KMS-11 (cell line): ENCODE results near the gene RTEL1.

Experiments
- H2AFZ ChIP-seq: fragments of 200-600 bp; sonication (generic); 2 replicates; pipeline ENCODE4 v1.6.1; 2016; ENCODE audit warnings: antibody characterized with exemption, mixed run types, low read depth
- H3K27ac ChIP-seq: fragments of 200-600 bp; sonication (generic); 2 replicates; pipeline ENCODE4 v1.6.1; 2016; ENCODE audit warnings: mild to moderate bottlenecking, mixed run types
- H3K27me3 ChIP-seq: fragments of 200-600 bp; sonication (generic); 2 replicates; pipeline ENCODE4 v1.6.1; 2017; ENCODE audit warnings: mild to moderate bottlenecking, low read depth, mixed run types, moderate library complexity; ENCODE audit not compliant: insufficient read depth
- H3K36me3 ChIP-seq: fragments of 200-600 bp; sonication (generic); 2 replicates; pipeline ENCODE4 v1.6.1; 2017; ENCODE audit warnings: mild to moderate bottlenecking, mixed run types; ENCODE audit not compliant: insufficient read depth
- H3K4me1 ChIP-seq: fragments of 200-600 bp; sonication (generic); 2 replicates; pipeline ENCODE4 v1.6.1; 2016; ENCODE audit warnings: mild to moderate bottlenecking, low read depth, mixed run types; ENCODE audit not compliant: poor library complexity, severe bottlenecking
- H3K4me2 ChIP-seq: fragments of 200-600 bp; sonication (generic); 2 replicates; pipeline ENCODE4 v1.7.0; 2016; ENCODE audit warnings: mild to moderate bottlenecking, mixed run types
- H3K4me3 ChIP-seq: fragments of 200-600 bp; sonication (generic); IDR thresholded peaks from 2 replicates; pipeline ENCODE4 v1.6.1; 2017; ENCODE audit warnings: low read depth, low read length, mixed read lengths; ENCODE audit not compliant: insufficient read depth
- H3K79me2 ChIP-seq: fragments of 200-600 bp; sonication (generic); 2 replicates; pipeline ENCODE4 v1.6.1; 2016; ENCODE audit warnings: low read depth, mixed run types; ENCODE audit not compliant: insufficient read depth
- H3K9ac ChIP-seq: fragments of 200-600 bp; sonication (generic); 2 replicates; pipeline ENCODE4 v1.6.1; 2016; ENCODE audit warnings: mild to moderate bottlenecking, mixed run types
- H4K20me1 ChIP-seq: fragments of 200-600 bp; sonication (generic); 2 replicates; pipeline ENCODE4 v1.6.1; 2016; ENCODE audit warnings: mild to moderate bottlenecking, mixed run types; ENCODE audit not compliant: insufficient read depth
- CTCF ChIP-seq: fragments of 200-600 bp; sonication (generic); conservative IDR thresholded peaks from 2 replicates; pipeline ENCODE4 v1.6.1; 2017; ENCODE audit warnings: low read depth, mild to moderate bottlenecking, antibody characterized with exemption, low read length, moderate library complexity, mixed read lengths

RTEL1 gene

DNA sequence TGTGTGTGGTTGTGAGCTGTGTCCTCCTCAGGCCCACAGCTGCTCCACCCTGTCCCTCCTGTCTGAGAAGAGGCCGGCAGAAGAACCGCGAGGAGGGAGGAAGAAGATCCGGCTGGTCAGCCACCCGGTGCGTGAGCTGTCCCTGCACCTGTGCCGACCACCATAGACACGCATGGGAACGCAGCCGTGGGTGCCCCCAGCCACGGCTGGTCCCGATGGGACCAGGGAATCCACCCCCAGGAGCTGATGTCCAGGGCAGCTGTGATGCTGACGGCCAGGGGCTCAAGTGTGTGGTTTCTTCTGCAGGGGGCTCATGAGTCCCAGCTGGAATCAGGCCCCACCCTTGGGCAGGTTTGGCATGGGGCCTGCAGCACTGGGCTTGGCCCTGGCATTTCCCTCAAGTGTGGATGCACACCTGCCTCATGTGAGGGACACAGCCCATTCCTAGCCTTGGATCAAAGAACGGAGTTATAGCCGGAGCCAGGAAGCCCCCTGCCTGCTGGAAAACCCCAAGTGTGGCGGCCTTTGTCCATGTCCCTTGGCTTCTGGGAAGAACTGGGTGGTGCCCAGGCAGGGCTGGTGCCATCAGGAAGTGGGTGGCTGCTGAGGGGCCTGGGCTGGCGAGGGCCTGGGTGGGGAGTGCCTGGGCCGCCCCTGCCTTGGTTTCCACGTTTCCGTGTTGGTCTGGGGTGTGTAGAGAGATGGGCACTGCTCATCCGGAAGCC is 33.8 kb downstream of the RTEL1 start:
- Histone ChIP-seq H3K79me2 (no peaks in the 10 kb centered on the region), H3K27me3 (no peaks in the 10 kb centered on the region; the same call in 1 of the 2 replicates), H3K36me3 (no peaks in the 10 kb centered on the region), H3K4me3 (no peak overlapping the region), H4K20me1 (no peaks in the 10 kb centered on the region), H2AFZ (no peak overlapping the region), H3K4me2 (no peak overlapping the region), H3K27ac (no peak overlapping the region), H3K9ac (no peak overlapping the region), H3K4me1 (no peaks in the 10 kb centered on the region)
- no peak for TF ChIP-seq CTCF

GRCh38 chr20:63692436-63693082 is 34.4 kb downstream of the RTEL1 start:
- Histone ChIP-seq H3K79me2 (no peaks in the 10 kb centered on the region), H3K4me2 (no peak overlapping the region), H3K4me1 (no peaks in the 10 kb centered on the region), H3K27ac (no peak overlapping the region), H4K20me1 (no peaks in the 10 kb centered on the region), H3K36me3 (no peaks in the 10 kb centered on the region), H2AFZ (no peak overlapping the region), H3K4me3 (no peak overlapping the region), H3K9ac (no peak overlapping the region), H3K27me3 (no peaks in the 10 kb centered on the region; the same call in 1 of the 2 replicates)
- no peak for TF ChIP-seq CTCF

- H4K20me1 ChIP-seq: no peaks in the 10 kb centered on the region
Observed at GRCh38 chr20:63693083-63693732, 35.1 kb downstream of the RTEL1 start.

More at GRCh38 chr20:63693083-63693732, 35.1 kb downstream of the RTEL1 start:
- Histone ChIP-seq H2AFZ (no peak overlapping the region), H3K27me3 (no peaks in the 10 kb centered on the region; the same call in 1 of the 2 replicates), H3K4me2 (no peak overlapping the region), H3K36me3 (no peaks in the 10 kb centered on the region), H3K79me2 (no peaks in the 10 kb centered on the region), H3K9ac (no peak overlapping the region), H3K4me1 (no peaks in the 10 kb centered on the region), H3K4me3 (no peak overlapping the region), H3K27ac (no peak overlapping the region)
- TF ChIP-seq CTCF: no peak
